ENCODE data around the gene PEAR1.
"Not testable (repeated sequence)": the region's sequence is repeated elsewhere in the genome, so short reads cannot be mapped to it uniquely, and the experiment has no call there.

PEAR1 gene

DNA sequence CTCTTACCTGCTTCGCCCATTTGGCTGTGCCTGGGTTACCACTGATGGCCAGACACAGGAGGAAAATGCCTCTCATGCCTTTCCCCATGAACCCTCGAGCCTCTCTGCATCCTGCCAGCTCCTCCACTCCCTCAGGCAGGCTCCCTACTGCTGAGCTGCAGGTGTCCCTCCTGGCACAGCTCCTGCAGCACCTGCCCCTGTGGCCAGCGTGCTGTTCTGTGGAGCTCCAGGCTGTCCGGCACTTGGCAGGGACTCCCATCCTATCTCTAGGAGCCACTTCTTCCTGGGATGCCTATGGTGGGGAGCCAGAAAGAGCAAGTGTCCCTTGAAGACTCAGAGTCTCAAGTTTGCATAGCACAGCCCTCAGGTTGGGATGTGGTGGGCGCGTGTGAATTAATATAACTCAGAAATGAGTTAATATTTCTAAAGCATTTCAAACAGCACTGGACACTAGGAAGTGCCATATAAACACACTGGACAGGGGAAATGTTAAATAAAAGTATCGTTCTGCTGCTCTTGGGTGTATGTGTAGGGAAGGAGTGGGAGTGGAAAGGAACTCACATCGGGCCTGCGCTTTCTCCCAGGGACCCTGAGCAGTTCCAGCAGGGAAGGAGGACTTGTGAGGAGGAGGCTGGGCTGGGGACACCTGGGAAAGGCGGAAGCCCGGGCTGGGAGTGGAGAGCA, 29.6 kb downstream of the PEAR1 start:
- Mint-ChIP-seq H3K4me3 (peak overlapping the region; percentile 73 to 75 (median 74)), H3K4me1 (peaks cover 19% of the 10 kb centered on the region), H3K27ac (peak overlapping the region in 2 of 3 experiments; percentile 1 to 23), H3K36me3 (ENCODE audit: low read depth) (peaks cover 10% of the 10 kb centered on the region), H3K9me3 (peaks cover 5% of the 10 kb centered on the region), H3K27me3 (ENCODE audit: low read depth) (peaks cover 98% of the 10 kb centered on the region)
- TF ChIP-seq, protein P1, sequence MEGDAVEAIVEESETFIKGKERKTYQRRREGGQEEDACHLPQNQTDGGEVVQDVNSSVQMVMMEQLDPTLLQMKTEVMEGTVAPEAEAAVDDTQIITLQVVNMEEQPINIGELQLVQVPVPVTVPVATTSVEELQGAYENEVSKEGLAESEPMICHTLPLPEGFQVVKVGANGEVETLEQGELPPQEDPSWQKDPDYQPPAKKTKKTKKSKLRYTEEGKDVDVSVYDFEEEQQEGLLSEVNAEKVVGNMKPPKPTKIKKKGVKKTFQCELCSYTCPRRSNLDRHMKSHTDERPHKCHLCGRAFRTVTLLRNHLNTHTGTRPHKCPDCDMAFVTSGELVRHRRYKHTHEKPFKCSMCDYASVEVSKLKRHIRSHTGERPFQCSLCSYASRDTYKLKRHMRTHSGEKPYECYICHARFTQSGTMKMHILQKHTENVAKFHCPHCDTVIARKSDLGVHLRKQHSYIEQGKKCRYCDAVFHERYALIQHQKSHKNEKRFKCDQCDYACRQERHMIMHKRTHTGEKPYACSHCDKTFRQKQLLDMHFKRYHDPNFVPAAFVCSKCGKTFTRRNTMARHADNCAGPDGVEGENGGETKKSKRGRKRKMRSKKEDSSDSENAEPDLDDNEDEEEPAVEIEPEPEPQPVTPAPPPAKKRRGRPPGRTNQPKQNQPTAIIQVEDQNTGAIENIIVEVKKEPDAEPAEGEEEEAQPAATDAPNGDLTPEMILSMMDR (IDR thresholded peaks at IDR 0.05; ENCODE audit: unreplicated experiment in 3 of 3), result no peak

DNA sequence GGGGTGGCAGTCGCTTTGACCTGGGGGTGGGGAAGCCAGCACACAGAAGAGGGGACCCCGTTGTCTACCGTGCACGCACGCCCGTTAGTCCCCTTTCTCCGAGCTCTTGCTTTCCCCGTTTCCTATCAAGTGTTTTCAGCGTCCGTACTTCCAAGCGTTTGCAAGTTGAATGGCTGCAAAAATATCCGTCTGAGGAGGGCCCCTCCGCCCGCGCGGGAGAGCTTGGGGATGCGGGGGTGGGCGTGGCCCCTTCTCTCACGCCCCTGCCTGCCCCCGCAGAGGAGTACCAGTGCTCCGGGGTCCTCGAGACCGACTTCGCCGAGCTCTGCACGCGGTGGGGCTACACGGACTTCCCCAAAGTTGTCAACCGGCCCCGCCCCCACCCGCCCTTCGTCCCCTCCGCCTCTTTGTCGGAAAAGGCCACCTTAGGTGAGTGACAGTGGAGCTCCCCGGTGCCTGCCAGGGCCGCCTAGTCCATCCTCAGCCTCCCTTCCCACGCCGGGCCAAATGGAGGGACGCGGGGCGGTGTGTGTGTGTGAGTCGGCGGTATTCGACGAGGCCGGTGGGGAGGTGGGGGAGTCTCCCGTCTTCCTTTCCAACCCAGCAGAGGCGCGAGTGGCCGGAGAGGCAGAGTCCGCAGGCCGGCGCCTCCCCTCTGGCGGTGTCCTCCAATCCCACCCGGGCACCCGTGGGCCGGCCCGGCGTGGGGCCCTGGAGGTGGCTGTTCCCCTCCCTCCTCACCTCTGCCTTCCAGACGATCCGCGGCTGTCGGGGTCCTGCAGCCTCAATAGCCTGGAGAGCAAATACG, 30.4 kb downstream of the PEAR1 start:
- Mint-ChIP-seq H3K9me3 (no peaks in the 10 kb centered on the region), H3K4me1 (peaks cover 20% of the 10 kb centered on the region), H3K4me3 (peak overlapping the region; percentile 73 to 75 (median 74))

DNA sequence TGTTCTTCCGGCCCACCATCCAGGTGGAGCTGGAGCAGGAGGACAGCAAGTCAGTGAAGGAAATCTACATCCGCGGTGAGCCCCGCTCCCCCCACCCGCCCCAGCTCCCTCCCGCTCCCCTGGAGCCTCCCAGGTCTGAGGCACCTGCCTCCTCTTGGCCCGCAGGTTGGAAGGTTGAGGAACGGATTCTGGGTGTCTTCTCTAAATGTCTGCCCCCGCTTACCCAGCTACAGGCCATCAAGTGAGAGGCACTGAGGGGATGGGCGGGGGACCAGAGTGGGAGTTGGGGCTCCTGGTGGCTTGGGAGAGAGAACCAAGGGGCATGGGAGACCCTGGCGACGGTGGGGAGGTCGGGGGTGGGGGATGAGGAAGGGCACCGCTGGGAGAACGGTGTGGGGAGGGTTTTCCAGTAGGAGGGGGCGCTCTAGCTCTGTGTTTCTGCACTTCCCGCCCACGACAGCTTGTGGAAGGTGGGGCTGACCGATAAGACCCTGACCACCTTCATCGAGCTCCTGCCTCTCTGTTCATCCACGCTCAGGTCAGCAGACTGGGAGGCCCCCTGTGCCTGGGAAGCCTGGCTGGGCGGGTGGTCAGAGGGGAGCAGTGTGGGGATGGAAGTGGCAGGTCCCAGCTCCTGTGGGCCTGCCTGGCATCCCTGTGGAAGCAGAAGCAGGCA, 31.1 kb downstream of the PEAR1 start:
- TF ChIP-seq, protein P1 (IDR thresholded peaks at IDR 0.05; ENCODE audit: unreplicated experiment in 3 of 3), result no peak
- Mint-ChIP-seq H3K27me3 (ENCODE audit: low read depth) (peaks cover 100% of the 10 kb centered on the region), H3K36me3 (ENCODE audit: low read depth) (no peaks in the 10 kb centered on the region), H3K4me1 (peaks cover 20% of the 10 kb centered on the region), H3K4me3 (peak overlapping the region in 1 of 3 experiments; percentile 45), H3K9me3 (no peaks in the 10 kb centered on the region), H3K27ac (no peak overlapping the region)

More for the DNA sequence above, 30.4 kb downstream of the PEAR1 start:
- TF ChIP-seq, protein P1 (IDR thresholded peaks at IDR 0.05; ENCODE audit: unreplicated experiment in 3 of 3), result no peak
- Mint-ChIP-seq H3K27ac (peak overlapping the region in 2 of 3 experiments; percentile 1 to 23), H3K36me3 (ENCODE audit: low read depth) (peaks cover 3% of the 10 kb centered on the region), H3K27me3 (ENCODE audit: low read depth) (peaks cover 100% of the 10 kb centered on the region)

DNA sequence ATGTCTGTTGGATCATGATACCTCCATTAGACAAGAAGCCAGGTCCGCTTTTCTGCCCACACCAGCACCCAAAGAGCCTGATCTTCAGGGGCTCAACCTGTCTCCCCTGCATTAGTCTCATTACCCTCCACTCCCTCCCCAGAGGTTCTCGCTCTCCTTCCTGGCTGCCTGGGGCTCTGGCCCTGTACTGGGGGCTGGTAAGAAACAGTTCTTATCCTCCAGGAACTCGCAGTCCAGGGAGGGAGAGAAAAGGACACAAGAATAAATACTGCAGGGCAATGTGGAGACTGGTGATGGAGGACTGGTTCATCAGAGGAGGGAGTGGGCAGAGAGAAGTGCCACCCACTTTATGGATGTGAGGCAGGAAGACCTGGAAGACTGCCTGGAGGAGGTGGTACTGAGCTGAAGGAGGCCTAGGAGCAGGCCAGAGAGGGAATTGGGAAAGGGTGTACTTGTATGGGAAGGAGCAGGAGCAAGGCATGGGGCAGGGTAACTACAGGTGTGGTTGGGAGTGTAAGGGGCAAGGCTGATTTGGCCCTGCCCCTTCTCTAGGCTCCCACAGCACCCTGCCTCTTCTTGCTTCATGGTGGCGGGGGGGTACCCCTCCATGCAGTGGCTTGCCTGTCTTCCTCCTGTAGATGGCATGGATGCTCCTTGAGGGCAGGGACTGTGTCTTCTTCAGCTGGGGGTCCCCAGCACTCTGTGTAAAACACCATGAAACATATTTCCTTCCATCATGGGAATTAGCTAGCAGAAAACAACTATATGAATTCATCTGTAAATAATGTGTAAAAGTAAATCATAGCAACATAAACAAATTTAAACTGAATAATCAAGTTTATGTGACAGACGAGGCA, 31.9 kb downstream of the PEAR1 start:
- no peaks in the 10 kb centered on the region for H3K36me3 Mint-ChIP-seq (ENCODE audit: low read depth)
- peak overlapping the region; percentile 12 to 63 (median 30) for H3K4me3 Mint-ChIP-seq
- H3K27me3 Mint-ChIP-seq (ENCODE audit: low read depth), result peaks cover 98% of the 10 kb centered on the region
- TF ChIP-seq, protein P1 (IDR thresholded peaks at IDR 0.05; ENCODE audit: unreplicated experiment in 3 of 3), result no peak
- H3K9me3 Mint-ChIP-seq, result no peaks in the 10 kb centered on the region
- H3K4me1 Mint-ChIP-seq, result peaks cover 20% of the 10 kb centered on the region
- peak overlapping the region in 1 of 3 experiments; percentile 19 for H3K27ac Mint-ChIP-seq

DNA sequence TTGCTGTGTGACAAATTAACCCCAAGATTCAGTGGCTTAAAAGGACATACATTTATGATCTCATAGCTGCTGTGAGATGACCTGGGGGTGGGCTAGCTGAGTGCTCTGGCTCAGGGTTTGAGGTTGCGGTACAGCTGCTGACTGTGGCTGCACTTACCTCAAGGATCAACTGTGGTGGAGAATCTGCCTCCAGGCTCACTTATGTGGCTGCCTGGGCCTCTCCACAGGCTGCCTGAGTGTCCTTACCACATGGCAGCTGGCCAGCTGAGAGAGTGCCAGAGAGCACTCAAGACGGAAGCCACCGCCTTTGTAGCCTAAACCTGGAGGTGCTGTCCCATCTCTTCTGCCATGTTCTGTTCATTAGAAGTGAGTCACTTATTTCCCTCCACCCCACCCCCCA, 32.7 kb downstream of the PEAR1 start:
- Mint-ChIP-seq H3K4me1 (peaks cover 20% of the 10 kb centered on the region), H3K9me3 (no peaks in the 10 kb centered on the region), H3K36me3 (ENCODE audit: low read depth) (no peaks in the 10 kb centered on the region), H3K27ac (no peak overlapping the region), H3K27me3 (ENCODE audit: low read depth) (peaks cover 98% of the 10 kb centered on the region), H3K4me3 (peak overlapping the region; percentile 24 to 56 (median 32))
- TF ChIP-seq, protein P1 (IDR thresholded peaks at IDR 0.05; ENCODE audit: unreplicated experiment in 3 of 3), result no peak

DNA sequence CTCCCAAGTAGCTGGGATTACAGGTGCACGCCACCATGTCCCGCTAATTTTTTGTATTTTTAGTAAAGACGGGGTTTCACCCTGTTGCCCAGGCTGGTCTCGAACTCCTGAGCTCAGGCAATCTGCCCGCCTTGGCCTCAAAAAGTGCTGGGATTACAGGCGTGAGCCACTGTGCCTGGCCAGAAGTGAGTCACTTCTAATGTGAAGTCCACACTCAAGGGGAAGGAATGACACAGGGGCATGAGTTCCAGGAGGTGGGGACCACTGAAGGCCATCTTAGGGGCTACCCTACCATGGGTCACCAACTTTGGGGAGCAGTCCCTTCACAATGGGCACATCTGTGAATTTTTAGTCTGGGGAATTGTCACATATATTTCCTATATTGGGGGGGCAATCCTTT, 33.2 kb downstream of the PEAR1 start:
- H3K4me1 Mint-ChIP-seq, result peaks cover 24% of the 10 kb centered on the region
- peak overlapping the region in 1 of 3 experiments; percentile 12 for H3K4me3 Mint-ChIP-seq
- not testable (repeated sequence) for H3K36me3 Mint-ChIP-seq (ENCODE audit: low read depth); H3K27ac Mint-ChIP-seq; H3K9me3 Mint-ChIP-seq
- H3K27me3 Mint-ChIP-seq (ENCODE audit: low read depth), result peaks cover 98% of the 10 kb centered on the region

Data from nephron (organoid).